ENCODE measurements around the gene ATP1A2.

The ATP1A2 gene

GRCh38 chr1:160116283-160117147 is 956 bp downstream of the ATP1A2 start:
- Histone ChIP-seq H3K9me2 (replicated peaks; ENCODE audit: insufficient read depth, low read length) (no peaks in the 10 kb centered on the region), H3K4me3 (ENCODE audit: insufficient read depth, low read length, poor library complexity, severe bottlenecking) (no peak overlapping the region), H3F3A (ENCODE audit: insufficient read depth) (no peaks in the 10 kb centered on the region), H3K27me3 (ENCODE audit: low read length) (no peaks in the 10 kb centered on the region), H3K9ac (ENCODE audit: low read length) (no peak overlapping the region), H2AFZ (ENCODE audit: low read depth, low read length, severe bottlenecking) (no peak overlapping the region), H4K20me1 (ENCODE audit: low read depth, low read length) (no peaks in the 10 kb centered on the region), H3K9me3 (ENCODE audit: insufficient read depth, low read length) (no peaks in the 10 kb centered on the region), H3K36me3 (ENCODE audit: low read length) (no peaks in the 10 kb centered on the region), H3K4me2 (ENCODE audit: low read depth, low read length, poor library complexity, severe bottlenecking) (no peak overlapping the region), H3K79me2 (ENCODE audit: insufficient read depth, low read length) (no peaks in the 10 kb centered on the region), H3K27ac (ENCODE audit: low read depth, low read length) (no peak overlapping the region)
- no peak for TF ChIP-seq EZH2phosphoT487 (conservative IDR thresholded peaks at IDR 0.05; ENCODE audit: low read length)
- TF ChIP-seq, protein P1, sequence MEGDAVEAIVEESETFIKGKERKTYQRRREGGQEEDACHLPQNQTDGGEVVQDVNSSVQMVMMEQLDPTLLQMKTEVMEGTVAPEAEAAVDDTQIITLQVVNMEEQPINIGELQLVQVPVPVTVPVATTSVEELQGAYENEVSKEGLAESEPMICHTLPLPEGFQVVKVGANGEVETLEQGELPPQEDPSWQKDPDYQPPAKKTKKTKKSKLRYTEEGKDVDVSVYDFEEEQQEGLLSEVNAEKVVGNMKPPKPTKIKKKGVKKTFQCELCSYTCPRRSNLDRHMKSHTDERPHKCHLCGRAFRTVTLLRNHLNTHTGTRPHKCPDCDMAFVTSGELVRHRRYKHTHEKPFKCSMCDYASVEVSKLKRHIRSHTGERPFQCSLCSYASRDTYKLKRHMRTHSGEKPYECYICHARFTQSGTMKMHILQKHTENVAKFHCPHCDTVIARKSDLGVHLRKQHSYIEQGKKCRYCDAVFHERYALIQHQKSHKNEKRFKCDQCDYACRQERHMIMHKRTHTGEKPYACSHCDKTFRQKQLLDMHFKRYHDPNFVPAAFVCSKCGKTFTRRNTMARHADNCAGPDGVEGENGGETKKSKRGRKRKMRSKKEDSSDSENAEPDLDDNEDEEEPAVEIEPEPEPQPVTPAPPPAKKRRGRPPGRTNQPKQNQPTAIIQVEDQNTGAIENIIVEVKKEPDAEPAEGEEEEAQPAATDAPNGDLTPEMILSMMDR (IDR thresholded peaks at IDR 0.05; ENCODE audit: insufficient read depth, low read length, poor library complexity, severe bottlenecking) = no peak

- Histone ChIP-seq H3K27ac (ENCODE audit: low read depth, low read length) (no peak overlapping the region), H3K79me2 (ENCODE audit: insufficient read depth, low read length) (no peaks in the 10 kb centered on the region), H3K36me3 (ENCODE audit: low read length) (no peaks in the 10 kb centered on the region), H3K4me2 (ENCODE audit: low read depth, low read length, poor library complexity, severe bottlenecking) (no peak overlapping the region), H3K9ac (ENCODE audit: low read length) (no peak overlapping the region), H4K20me1 (ENCODE audit: low read depth, low read length) (no peaks in the 10 kb centered on the region), H3K4me3 (ENCODE audit: insufficient read depth, low read length, poor library complexity, severe bottlenecking) (no peak overlapping the region), H2AFZ (ENCODE audit: low read depth, low read length, severe bottlenecking) (no peak overlapping the region), H3F3A (ENCODE audit: insufficient read depth) (no peaks in the 10 kb centered on the region), H3K27me3 (ENCODE audit: low read length) (no peaks in the 10 kb centered on the region), H3K9me3 (ENCODE audit: insufficient read depth, low read length) (no peaks in the 10 kb centered on the region), H3K9me2 (replicated peaks; ENCODE audit: insufficient read depth, low read length) (no peaks in the 10 kb centered on the region)
- TF ChIP-seq, protein P1 (IDR thresholded peaks at IDR 0.05; ENCODE audit: insufficient read depth, low read length, poor library complexity, severe bottlenecking) = no peak
- TF ChIP-seq EZH2phosphoT487 (conservative IDR thresholded peaks at IDR 0.05; ENCODE audit: low read length) = no peak
Observed at GRCh38 chr1:160117300-160117699, 1.7 kb downstream of the ATP1A2 start.

DNA sequence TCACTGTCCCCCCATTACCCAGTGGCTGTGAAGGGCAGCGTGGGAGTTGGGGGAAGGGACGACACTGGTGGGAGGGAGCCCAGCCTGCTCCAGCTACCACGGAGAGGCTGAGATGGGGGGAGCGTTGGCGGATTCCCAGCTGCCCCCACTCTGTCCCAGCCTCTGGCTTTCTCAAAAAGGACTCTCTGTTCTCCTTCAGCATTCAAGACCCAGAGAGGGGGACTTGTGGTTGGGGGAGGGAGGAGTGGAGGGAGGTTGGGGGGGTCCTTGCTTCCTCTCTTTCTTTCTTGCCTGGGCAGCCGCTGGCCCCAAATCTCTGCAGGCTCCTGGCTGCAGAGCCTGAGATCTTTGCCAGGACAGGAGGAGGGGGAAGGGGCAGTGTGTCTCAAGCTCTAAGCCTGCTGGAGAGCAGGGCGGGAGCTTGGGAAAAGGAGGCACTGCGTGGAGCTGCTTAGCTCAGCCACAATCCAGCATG is 2.2 kb downstream of the ATP1A2 start:
- H3K27ac ChIP-seq (ENCODE audit: low read depth, low read length) = no peak overlapping the region
- H3K4me3 ChIP-seq (ENCODE audit: insufficient read depth, low read length, poor library complexity, severe bottlenecking) = no peak overlapping the region
- no peaks in the 10 kb centered on the region for H3K9me3 ChIP-seq (ENCODE audit: insufficient read depth, low read length)
- no peaks in the 10 kb centered on the region for H3F3A ChIP-seq (ENCODE audit: insufficient read depth)
- H3K27me3 ChIP-seq (ENCODE audit: low read length) = no peaks in the 10 kb centered on the region
- H3K9me2 ChIP-seq (replicated peaks; ENCODE audit: insufficient read depth, low read length) = no peaks in the 10 kb centered on the region
- no peaks in the 10 kb centered on the region for H4K20me1 ChIP-seq (ENCODE audit: low read depth, low read length)
- H3K79me2 ChIP-seq (ENCODE audit: insufficient read depth, low read length) = no peaks in the 10 kb centered on the region
- H3K36me3 ChIP-seq (ENCODE audit: low read length) = no peaks in the 10 kb centered on the region
- no peak overlapping the region for H3K9ac ChIP-seq (ENCODE audit: low read length)
- H3K4me2 ChIP-seq (ENCODE audit: low read depth, low read length, poor library complexity, severe bottlenecking) = no peak overlapping the region
- TF ChIP-seq EZH2phosphoT487 (conservative IDR thresholded peaks at IDR 0.05; ENCODE audit: low read length) = no peak
- TF ChIP-seq, protein P1 (IDR thresholded peaks at IDR 0.05; ENCODE audit: insufficient read depth, low read length, poor library complexity, severe bottlenecking) = no peak
- H2AFZ ChIP-seq (ENCODE audit: low read depth, low read length, severe bottlenecking) = no peak overlapping the region

Data from SU-DHL-6 (cell line).